Measurements from ENCODE around the gene DCAF7. TPM values are rescaled to one million over a fixed set of nuclear protein-coding genes. Genes with fewer than 3 reads are reported as not detected.

The DCAF7 gene
- total RNA-seq, 1 experiment from 2014 or later = 60.4 TPM

- no peak for DNase-seq (ENCODE audit: low read depth, low spot score)
- Histone ChIP-seq H3K4me3 (ENCODE audit: low read depth in 2 of 2, low read length in 2 of 2) (no peak overlapping the region), H3K27me3 (ENCODE audit: control insufficient read depth, insufficient read depth, low read length) (no peaks in the 10 kb centered on the region), H3K36me3 (ENCODE audit: control insufficient read depth, insufficient read depth, low read length) (no peaks in the 10 kb centered on the region), H3K9me3 (ENCODE audit: control insufficient read depth, insufficient read depth, low read depth, low read length) (no peaks in the 10 kb centered on the region), H3K4me1 (ENCODE audit: control insufficient read depth, insufficient read depth, low read length) (no peaks in the 10 kb centered on the region), H3K27ac (ENCODE audit: low read length) (no peak overlapping the region)
- BruUV-seq (replicated peaks) = no TSS peak
- in situ Hi-C loops (cut with HindIII; ENCODE audit: low pct_unique_long_range_greater_than_20kb, low sequenced_read_pairs) (no loop called here), intact Hi-C loops (cut with micrococcal nuclease; ENCODE audit: unreplicated experiment) (no loop called here)
- POLR2A ChIA-PET = interaction anchor here (0.6 kb wide), 1 partner anchor 292 kb away, joined by 3 read pairs; no protein-coding TSS in a partner anchor
- CTCF ChIA-PET = no interaction called here
- no peak for TF ChIP-seq CTCF (IDR thresholded peaks at IDR 0.05)
- no peak for TF ChIP-seq REST (IDR thresholded peaks at IDR 0.05; ENCODE audit: insufficient read depth in 1 of 2, low read depth in 2 of 2, low read length in 1 of 2)
- TF ChIP-seq SIN3A (IDR thresholded peaks at IDR 0.05; ENCODE audit: borderline replicate concordance, insufficient read depth, low read depth, low read length) = no peak
- TF ChIP-seq POLR2AphosphoS5 (IDR thresholded peaks at IDR 0.05; ENCODE audit: low read depth, low read length) = no peak
- no peak for TF ChIP-seq TCF7L2 (IDR thresholded peaks at IDR 0.05; ENCODE audit: low read depth, low read length)
- no peak for ATAC-seq
These were observed 18.3 kb downstream of the DCAF7 start for GRCh38 chr17:63568563-63568962.

- POLR2A ChIA-PET = interaction anchor here (0.6 kb wide), 1 partner anchor 207 kb away, joined by 6 read pairs; no protein-coding TSS in a partner anchor
- DNase-seq (ENCODE audit: low read depth, low spot score) (no peak), ATAC-seq (peak; percentile 56; the same call in 1 of the 2 replicates)
- intact Hi-C loops (cut with micrococcal nuclease; ENCODE audit: unreplicated experiment) = no loop called here
- BruUV-seq (replicated peaks) = no TSS peak
- Histone ChIP-seq H3K4me3 (ENCODE audit: low read depth in 2 of 2, low read length in 2 of 2) (no peak overlapping the region), H3K36me3 (ENCODE audit: control insufficient read depth, insufficient read depth, low read length) (no peaks in the 10 kb centered on the region), H3K4me1 (ENCODE audit: control insufficient read depth, insufficient read depth, low read length) (no peaks in the 10 kb centered on the region), H3K27ac (ENCODE audit: low read length) (no peak overlapping the region), H3K9me3 (ENCODE audit: control insufficient read depth, insufficient read depth, low read depth, low read length) (no peaks in the 10 kb centered on the region), H3K27me3 (ENCODE audit: control insufficient read depth, insufficient read depth, low read length) (no peaks in the 10 kb centered on the region)
- no peak for TF ChIP-seq SIN3A (IDR thresholded peaks at IDR 0.05; ENCODE audit: borderline replicate concordance, insufficient read depth, low read depth, low read length)
- no peak for TF ChIP-seq CTCF (IDR thresholded peaks at IDR 0.05)
- in situ Hi-C loops (cut with HindIII; ENCODE audit: low pct_unique_long_range_greater_than_20kb, low sequenced_read_pairs) = no loop called here
- CTCF ChIA-PET = interaction anchor here (0.8 kb wide), 1 partner anchor 146 kb away, joined by 3 read pairs; no protein-coding TSS in a partner anchor
These were observed 21.5 kb downstream of the DCAF7 start for GRCh38 chr17:63571632-63572310.
